A549 (cell line): ENCODE data around the gene GPR89B.
"Not testable (repeated sequence)": the region's sequence is repeated elsewhere in the genome, so short reads cannot be mapped to it uniquely, and the experiment has no call there.

ENCODE experiments used
- CEBPB ChIP-seq, 2 experiments: fragments of >200 bp in 1 of 2; sonication (Bioruptor Twin) in 1 of 2; formaldehyde crosslinking in 1 of 2; IDR thresholded peaks; 2 replicates each; pipeline ENCODE4 v1.6.1; 2012 to 2016
- CTCF ChIP-seq: fragments of >200 bp; sonication (Bioruptor Twin); formaldehyde crosslinking; IDR thresholded peaks from 3 replicates; pipeline ENCODE4 v1.5.1; 2016
- POLR2A ChIP-seq: IDR thresholded peaks from 2 replicates; pipeline ENCODE4 v1.6.1; 2012; ENCODE audit warnings: mild to moderate bottlenecking, low read length
- POLR2AphosphoS2 ChIP-seq: conservative IDR thresholded peaks from 2 replicates; pipeline ENCODE4 v1.6.1; 2012; ENCODE audit warnings: low read length, improper control_type of control experiment, inconsistent platforms
- SMC3 ChIP-seq: fragments of >200 bp; sonication (Bioruptor Twin); formaldehyde crosslinking; IDR thresholded peaks from 3 replicates; pipeline ENCODE4 v1.6.1; 2018; ENCODE audit warnings: inconsistent platforms

GRCh38 chr1:147935296-147935695 is 7.1 kb downstream of the GPR89B start:
- TF ChIP-seq CTCF; SMC3; POLR2A; POLR2AphosphoS2; CEBPB (IDR thresholded peaks at IDR 0.05): not testable (repeated sequence)
